ENCODE measurements around the gene ARHGEF10L. TPM values are rescaled to one million over a fixed set of nuclear protein-coding genes. Genes with fewer than 3 reads are reported as not detected.

Gene ARHGEF10L
- total RNA-seq, 1 donor = 39.1 TPM

GRCh38 chr1:17668195-17668594 is 128.7 kb downstream of the ARHGEF10L start:
- no peaks in the 10 kb centered on the region for H3K4me1 ChIP-seq (ENCODE audit: insufficient read depth, low read length)
- peaks cover 18% of the 10 kb centered on the region for H4K20me1 ChIP-seq (ENCODE audit: insufficient read depth, low read length)
- no peak overlapping the region for H2AFZ ChIP-seq (ENCODE audit: low read length)
- TF ChIP-seq CTCF (IDR thresholded peaks at IDR 0.05; ENCODE audit: extremely low read depth, low read depth, low read length) = no peak
- H3K4me3 ChIP-seq (ENCODE audit: insufficient read depth, low read length) = no peak overlapping the region
- no peaks in the 10 kb centered on the region for H3K27me3 ChIP-seq (ENCODE audit: insufficient read depth, low read length)
- H3K9me3 ChIP-seq (ENCODE audit: low read depth, low read length) = no peaks in the 10 kb centered on the region
- H3K27ac ChIP-seq (ENCODE audit: low read depth, low read length) = no peak overlapping the region
- DNase-seq (ENCODE audit: insufficient read length, low spot score, missing footprints) = no peak
- peaks cover 17% of the 10 kb centered on the region for H3K36me3 ChIP-seq (ENCODE audit: insufficient read depth, low read length)
- H3K4me2 ChIP-seq (ENCODE audit: insufficient read depth, low read length) = no peak overlapping the region
- H3K79me2 ChIP-seq (ENCODE audit: insufficient read depth, low read length) = no peaks in the 10 kb centered on the region

GRCh38 chr1:17668624-17669175 is 129.2 kb downstream of the ARHGEF10L start:
- Histone ChIP-seq H3K27ac (ENCODE audit: low read depth, low read length) (no peak overlapping the region), H3K4me2 (ENCODE audit: insufficient read depth, low read length) (no peak overlapping the region), H3K36me3 (ENCODE audit: insufficient read depth, low read length) (peaks cover 17% of the 10 kb centered on the region), H2AFZ (ENCODE audit: low read length) (no peak overlapping the region), H3K9me3 (ENCODE audit: low read depth, low read length) (no peaks in the 10 kb centered on the region), H3K4me1 (ENCODE audit: insufficient read depth, low read length) (no peaks in the 10 kb centered on the region), H3K4me3 (ENCODE audit: insufficient read depth, low read length) (no peak overlapping the region), H3K27me3 (ENCODE audit: insufficient read depth, low read length) (no peaks in the 10 kb centered on the region), H3K79me2 (ENCODE audit: insufficient read depth, low read length) (no peaks in the 10 kb centered on the region), H4K20me1 (ENCODE audit: insufficient read depth, low read length) (peaks cover 22% of the 10 kb centered on the region)
- no peak for DNase-seq (ENCODE audit: insufficient read length, low spot score, missing footprints)
- no peak for TF ChIP-seq CTCF (IDR thresholded peaks at IDR 0.05; ENCODE audit: extremely low read depth, low read depth, low read length)

- peaks cover 17% of the 10 kb centered on the region for H3K36me3 ChIP-seq (ENCODE audit: insufficient read depth, low read length)
- H3K4me1 ChIP-seq (ENCODE audit: insufficient read depth, low read length) = no peaks in the 10 kb centered on the region
- no peak overlapping the region for H3K4me2 ChIP-seq (ENCODE audit: insufficient read depth, low read length)
- DNase-seq (ENCODE audit: insufficient read length, low spot score, missing footprints) = no peak
- no peak for TF ChIP-seq CTCF (IDR thresholded peaks at IDR 0.05; ENCODE audit: extremely low read depth, low read depth, low read length)
- no peaks in the 10 kb centered on the region for H3K9me3 ChIP-seq (ENCODE audit: low read depth, low read length)
- H3K79me2 ChIP-seq (ENCODE audit: insufficient read depth, low read length) = no peaks in the 10 kb centered on the region
- no peak overlapping the region for H2AFZ ChIP-seq (ENCODE audit: low read length)
- H3K4me3 ChIP-seq (ENCODE audit: insufficient read depth, low read length) = no peak overlapping the region
- H4K20me1 ChIP-seq (ENCODE audit: insufficient read depth, low read length) = peaks cover 22% of the 10 kb centered on the region
- H3K27ac ChIP-seq (ENCODE audit: low read depth, low read length) = no peak overlapping the region
- H3K27me3 ChIP-seq (ENCODE audit: insufficient read depth, low read length) = no peaks in the 10 kb centered on the region
Observed at GRCh38 chr1:17669305-17669704, 129.8 kb downstream of the ARHGEF10L start.

GRCh38 chr1:17669866-17670451 is 130.5 kb downstream of the ARHGEF10L start:
- H3K4me1 ChIP-seq (ENCODE audit: insufficient read depth, low read length) = no peaks in the 10 kb centered on the region
- no peak overlapping the region for H3K27ac ChIP-seq (ENCODE audit: low read depth, low read length)
- H4K20me1 ChIP-seq (ENCODE audit: insufficient read depth, low read length) = peaks cover 28% of the 10 kb centered on the region
- peaks cover 13% of the 10 kb centered on the region for H3K36me3 ChIP-seq (ENCODE audit: insufficient read depth, low read length)
- H3K4me2 ChIP-seq (ENCODE audit: insufficient read depth, low read length) = no peak overlapping the region
- peak; percentile 70 for DNase-seq (ENCODE audit: insufficient read length, low spot score, missing footprints)
- H3K9me3 ChIP-seq (ENCODE audit: low read depth, low read length) = no peaks in the 10 kb centered on the region
- no peak overlapping the region for H3K4me3 ChIP-seq (ENCODE audit: insufficient read depth, low read length)
- TF ChIP-seq CTCF (IDR thresholded peaks at IDR 0.05; ENCODE audit: extremely low read depth, low read depth, low read length) = no peak
- H3K27me3 ChIP-seq (ENCODE audit: insufficient read depth, low read length) = no peaks in the 10 kb centered on the region
- no peaks in the 10 kb centered on the region for H3K79me2 ChIP-seq (ENCODE audit: insufficient read depth, low read length)
- no peak overlapping the region for H2AFZ ChIP-seq (ENCODE audit: low read length)
